HepG2 (cell line): ENCODE measurements around the gene PIBF1. TPM values are rescaled to one million over a fixed set of nuclear protein-coding genes. Genes with fewer than 3 reads are reported as not detected.
"Not testable (repeated sequence)": the region's sequence is repeated elsewhere in the genome, so short reads cannot be mapped to it uniquely, and the experiment has no call there.

Experiments used
- ATAC-seq: fragments of 200-7000 bp; cut with Tn5 transposase; 3 replicates; pipeline ENCODE4 v1.9.1; 2020; ENCODE audit warnings: mild to moderate bottlenecking, moderate library complexity
- BruUV-seq: library from RNA; stranded (reverse); fragments of 400-500 nt; replicated peaks from 2 replicates; lab custom pipeline; 2021; lab: Mats Ljungman, UMichigan
- CTCF ChIA-PET: fragments of 300-600 bp; formaldehyde crosslinking; extraction: SDS; loops from one replicate; lab custom pipeline; 2021; ENCODE audit warnings: low total read pairs, inconsistent platforms, low intra/inter-chr PET ratio; lab: Yijun Ruan, JAX
- POLR2A ChIA-PET: fragments of 350-600 bp; sonication (Branson Sonifier 250); formaldehyde crosslinking; loops from one replicate; lab custom pipeline; 2020; ENCODE audit warnings: antibody characterized with exemption, inconsistent platforms; lab: Yijun Ruan, JAX
- DNase-seq: peaks from one replicate; pipeline ENCODE4 v3.0.0-alpha.2; 2015; ENCODE audit warnings: low spot score
- FAIRE-seq: peaks from 3 replicates; lab custom pipeline; 2011; peaks lifted over from hg19 to GRCh38; lab: Jason Lieb, UNC
- H2AFZ ChIP-seq: one replicate; pipeline ENCODE4 v1.6.1; 2011; ENCODE audit warnings: low read length, inconsistent platforms
- H3K27ac ChIP-seq: fragments of 300-600 bp; 3 replicates; pipeline ENCODE4 v1.8.0; 2011; ENCODE audit warnings: mixed run types, mild to moderate bottlenecking, mixed read lengths, low read length, inconsistent platforms; ENCODE audit not compliant: insufficient read depth; ENCODE audit errors: extremely low read length
- H3K27me3 ChIP-seq, 2 experiments: fragments of 200-600 bp in 1 of 2; 2 replicates in 1 of 2; 3 replicates in 1 of 2; pipeline versions ENCODE4 v1.6.0 to v1.8.0; 2011; ENCODE audit warnings: low read length in 2 of 2, mild to moderate bottlenecking in 2 of 2, moderate library complexity in 2 of 2, inconsistent platforms in 1 of 2; ENCODE audit not compliant: insufficient read depth in 2 of 2, control insufficient read depth in 1 of 2
- H3K36me3 ChIP-seq, 2 experiments: fragments of 200-600 bp in 1 of 2; replicated peaks in 1 of 2; 2 replicates in 1 of 2; 3 replicates in 1 of 2; pipeline versions ENCODE4 v1.5.1 to v1.8.0; 2011; ENCODE audit warnings: low read length in 2 of 2, inconsistent platforms in 1 of 2; ENCODE audit not compliant: insufficient read depth in 2 of 2, control insufficient read depth in 1 of 2
- H3K4me1 ChIP-seq: 2 replicates; pipeline ENCODE4 v1.5.1; 2012; ENCODE audit warnings: low read length, inconsistent platforms; ENCODE audit not compliant: insufficient read depth
- H3K4me2 ChIP-seq: 2 replicates; pipeline ENCODE4 v1.6.0; 2011; ENCODE audit warnings: low read depth, low read length, inconsistent platforms
- H3K4me3 ChIP-seq, 3 experiments: fragments of 200-600 bp in 1 of 3; sonication (generic), shearing (Covaris generic) in 1 of 3; replicated peaks in 1 of 3; 2 replicates each; pipeline ENCODE4 v1.5.1; 2011 to 2016; ENCODE audit warnings: low read length in 3 of 3, inconsistent platforms in 2 of 3, low read depth in 2 of 3, mild to moderate bottlenecking in 2 of 3, control low read depth in 1 of 3, mixed read lengths in 1 of 3; ENCODE audit not compliant: insufficient read depth in 1 of 3
- H3K79me2 ChIP-seq: one replicate; pipeline ENCODE4 v1.6.1; 2011; ENCODE audit warnings: low read length, inconsistent platforms; ENCODE audit not compliant: insufficient read depth
- H3K9ac ChIP-seq: 2 replicates; pipeline ENCODE4 v1.6.0; 2011; ENCODE audit warnings: mild to moderate bottlenecking, low read depth, low read length, inconsistent platforms; ENCODE audit not compliant: insufficient read depth
- H3K9me3 ChIP-seq: 2 replicates; pipeline ENCODE4 v1.5.1; 2012; ENCODE audit warnings: mild to moderate bottlenecking, low read length
- H4K20me1 ChIP-seq: 2 replicates; pipeline ENCODE4 v1.6.0; 2011; ENCODE audit warnings: inconsistent platforms, mild to moderate bottlenecking, low read length, moderate library complexity; ENCODE audit not compliant: insufficient read depth
- BCL6 ChIP-seq: IDR thresholded peaks from 2 replicates; pipeline ENCODE4 v1.6.1; 2016; ENCODE audit warnings: missing genetic modification reagents, missing compliant biosample characterization
- GLI4 ChIP-seq: sonication (generic); formaldehyde crosslinking; IDR thresholded peaks from 2 replicates; pipeline ENCODE4 v1.5.1; 2020; ENCODE audit warnings: missing genetic modification reagents, mild to moderate bottlenecking, moderate library complexity, borderline replicate concordance
- HNF4A ChIP-seq: sonication (generic); formaldehyde crosslinking; IDR thresholded peaks from 2 replicates; pipeline ENCODE4 v1.4.0; 2020; ENCODE audit warnings: missing genetic modification reagents
- MAF1 ChIP-seq: sonication (generic); formaldehyde crosslinking; IDR thresholded peaks from 2 replicates; pipeline ENCODE4 v1.5.0; 2020; ENCODE audit warnings: missing genetic modification reagents, borderline replicate concordance
- MIER3 ChIP-seq: IDR thresholded peaks from 2 replicates; pipeline ENCODE4 v1.6.1; 2016; ENCODE audit warnings: missing compliant biosample characterization, borderline replicate concordance
- RCOR2 ChIP-seq: IDR thresholded peaks from 2 replicates; pipeline ENCODE4 v1.6.1; 2016; ENCODE audit warnings: missing biosample characterization, missing genetic modification reagents
- SAP130 ChIP-seq: IDR thresholded peaks from 2 replicates; pipeline ENCODE4 v1.6.1; 2016; ENCODE audit warnings: low read depth
- SYNCRIP ChIP-seq: fragments of 200-400 bp; formaldehyde crosslinking; IDR thresholded peaks from 2 replicates; pipeline ENCODE4 v1.6.1; 2018; ENCODE audit warnings: mild to moderate bottlenecking, low read depth, low read length; ENCODE audit not compliant: insufficient read depth
- ZMYM3 ChIP-seq: sonication (generic); formaldehyde crosslinking; IDR thresholded peaks from 2 replicates; pipeline ENCODE4 v1.5.1; 2020; ENCODE audit warnings: mild to moderate bottlenecking, missing genetic modification reagents
- ZNF205 ChIP-seq: IDR thresholded peaks from 2 replicates; pipeline ENCODE4 v1.6.1; 2018; ENCODE audit warnings: missing biosample characterization, missing genetic modification reagents
- ZNF460 ChIP-seq: sonication (generic); formaldehyde crosslinking; IDR thresholded peaks from 2 replicates; pipeline ENCODE4 v1.5.1; 2020; ENCODE audit warnings: missing genetic modification reagents, mild to moderate bottlenecking, borderline replicate concordance
- ZNF652 ChIP-seq: IDR thresholded peaks from 2 replicates; pipeline ENCODE4 v1.6.1; 2016; ENCODE audit warnings: low read depth, borderline replicate concordance
- ZNF770 ChIP-seq: sonication (generic); formaldehyde crosslinking; IDR thresholded peaks from 2 replicates; pipeline ENCODE4 v1.5.0; 2020; ENCODE audit warnings: mild to moderate bottlenecking, missing genetic modification reagents
- WGBS: methylation state at CpG from one replicate; pipeline ENCODE4 v1.1.6; 2017; ENCODE audit warnings: low lambda C conversion rate; 5-methylcytosine and 5-hydroxymethylcytosine counted together
- in situ Hi-C: cut with HindIII; loops from 2 replicates; pipeline ENCODE4 v1.10.0; 2017; ENCODE audit warnings: low pct_unique_long_range_greater_than_20kb; ENCODE audit not compliant: extremely low pct_ligation_motif_present
- intact Hi-C: fragments of 100-400 bp; cut with micrococcal nuclease; formaldehyde crosslinking; loops from one replicate; pipeline ENCODE4 v1.10.0; 2022; ENCODE audit not compliant: unreplicated experiment
- polyA plus RNA-seq, 8 experiments: library from polyadenylated mRNA; depleted of rRNA in 3 of 8; stranded (reverse) in 7 of 8; unstranded in 1 of 8; fragments of >200 nt; fragmentation: Illumina TruSeq in 4 of 8; extraction: Trizol in 4 of 8; gene quantifications; 2 replicates each; pipeline versions ENCODE4 v1.2.1 to v1.2.3, GENCODE V29; 2011 to 2016; ENCODE audit warnings: low read depth in 4 of 8, missing spikeins in 1 of 8, mixed read lengths in 1 of 8; ENCODE audit not compliant: insufficient read depth in 1 of 8
- total RNA-seq, 5 experiments: library from RNA; depleted of rRNA; stranded (reverse); fragments of >200 nt; fragmentation: Illumina TruSeq; extraction: Trizol; gene quantifications; 2 replicates each; pipeline ENCODE4 v1.2.3, GENCODE V29; 2016; ENCODE audit warnings: low read depth in 1 of 5

PIBF1 gene
- total and polyA plus RNA-seq, 2 of the 13 experiments (the other 11 are each of a cell fraction or from before 2014, with no cell fraction given): 4.2 to 15.8 TPM

GRCh38 chr13:73045031-73045430 is 263.1 kb downstream of the PIBF1 start:
- DNase-seq: no peak
- no peak for ATAC-seq
- WGBS: 49% methylated on average over 6 of the region's 6 CpGs
- H3K4me3 ChIP-seq: no peak overlapping the region
- H3K9ac ChIP-seq: no peak overlapping the region
- peaks cover 27% of the 10 kb centered on the region for H3K4me1 ChIP-seq
- no peaks in the 10 kb centered on the region for H3K79me2 ChIP-seq
- POLR2A ChIA-PET: no interaction called here
- H3K4me2 ChIP-seq: no peak overlapping the region
- TF ChIP-seq GLI4: no peak
- no peak for TF ChIP-seq MIER3 (CRISPR knock-in tag)
- peak; percentile 80 for TF ChIP-seq ZNF652 (CRISPR knock-in tag)
- no peak for TF ChIP-seq ZNF205 (CRISPR knock-in tag)
- TF ChIP-seq MAF1 (CRISPR knock-in tag): no peak
- no peak for TF ChIP-seq SYNCRIP
- peak; percentile 11; the same call in 1 of the 2 replicates for TF ChIP-seq HNF4A (CRISPR knock-in tag)
- no peak for FAIRE-seq
- no peak overlapping the region for H3K27ac ChIP-seq
- intact Hi-C loops: no loop called here
- in situ Hi-C loops: no loop called here
- CTCF ChIA-PET: no interaction called here
- no peaks in the 10 kb centered on the region for H4K20me1 ChIP-seq
- H2AFZ ChIP-seq: no peak overlapping the region
- H3K27me3 ChIP-seq: no peaks in the 10 kb centered on the region
- no peaks in the 10 kb centered on the region for H3K9me3 ChIP-seq
- no TSS peak for BruUV-seq
- no peaks in the 10 kb centered on the region for H3K36me3 ChIP-seq

- in situ Hi-C loops, BruUV-seq: not testable (repeated sequence)
- H3K4me1 ChIP-seq: peaks cover 12% of the 10 kb centered on the region
- TF ChIP-seq ZMYM3 (CRISPR knock-in tag) (peak; percentile 64; the same call in 1 of the 2 replicates), ZNF770 (CRISPR knock-in tag) (peak; percentile 65; the same call in 1 of the 2 replicates), ZNF460 (CRISPR knock-in tag) (peak; percentile 40; the same call in 1 of the 2 replicates), RCOR2 (CRISPR knock-in tag) (0 out of 2 replicates have a peak, but pooled peaks have one; percentile 48), BCL6 (CRISPR knock-in tag) (peak; percentile 79), SAP130 (0 out of 2 replicates have a peak, but pooled peaks have one; percentile 13)
- TF ChIP-seq, all 625 proteins: peak for 6; not testable (repeated sequence) for 619
- H3K9me3 ChIP-seq, H3K9ac ChIP-seq, H3K4me3 ChIP-seq, intact Hi-C loops, H3K4me2 ChIP-seq, H3K27me3 ChIP-seq, H3K36me3 ChIP-seq, H3K27ac ChIP-seq, FAIRE-seq, H2AFZ ChIP-seq, CTCF ChIA-PET, H3K79me2 ChIP-seq, POLR2A ChIA-PET, H4K20me1 ChIP-seq: not testable (repeated sequence)
- DNase-seq: peak; percentile 28
- peak; percentile 49; the same call in 2 of the 3 replicates for ATAC-seq
- 1% methylated on average over 2 of the region's 2 CpGs for WGBS
Measured at GRCh38 chr13:73048615-73049014, 266.7 kb downstream of the PIBF1 start.
